Measurements from ENCODE around the gene FAM222A. TPM values are rescaled to one million over a fixed set of nuclear protein-coding genes. Genes with fewer than 3 reads are reported as not detected.

The FAM222A gene
- polyA plus RNA-seq, 12 donors, result 3.3 to 12.5 (median 6.5) TPM; not detected in 1

GRCh38 chr12:109818905-109819500 lies 105.4 kb downstream of the FAM222A start:
- no peak for DNase-seq

Other genes starting within 250 kb of the FAM222A start
- 10 to 100 TPM in 11 of 12 donors, not detected in 1; 26.9 to 53.1 (median 32.3) TPM for gene KCTD10, start 236.5 kb upstream of the FAM222A start, polyA plus RNA-seq (ENCODE audit: insufficient read length in 12 of 12)
- gene UBE3B, start 236.2 kb upstream of the FAM222A start, polyA plus RNA-seq (ENCODE audit: insufficient read length in 12 of 12), result 10 to 100 TPM in 11 of 12 donors, not detected in 1; 17.5 to 30.0 (median 24.9) TPM
- gene MMAB, start 140.3 kb upstream of the FAM222A start, polyA plus RNA-seq (ENCODE audit: insufficient read length in 12 of 12), result 100 to 1,000 TPM in 1 of 12 donors, 10 to 100 TPM in 11; 18.4 to 126 (median 24.2) TPM
- gene MVK, start 140.0 kb upstream of the FAM222A start, polyA plus RNA-seq (ENCODE audit: insufficient read length in 12 of 12), result 10 to 100 TPM in 10 of 12 donors, 1 to 10 TPM in 1, not detected in 1; 8.0 to 19.0 (median 15.3) TPM
- gene TRPV4, start 119.6 kb downstream of the FAM222A start, polyA plus RNA-seq (ENCODE audit: insufficient read length in 12 of 12), result 10 to 100 TPM in 1 of 12 donors, 1 to 10 TPM in 3, under 1 TPM in 6, not detected in 2; 0.44 to 12.5 (median 0.81) TPM
- gene GLTP, start 166.7 kb downstream of the FAM222A start, polyA plus RNA-seq (ENCODE audit: insufficient read length in 12 of 12), result 10 to 100 TPM in 11 of 12 donors, not detected in 1; 21.7 to 91.1 (median 23.4) TPM
- gene TCHP, start 186.4 kb downstream of the FAM222A start, polyA plus RNA-seq (ENCODE audit: insufficient read length in 12 of 12), result 10 to 100 TPM in 11 of 12 donors, not detected in 1; 11.5 to 39.5 (median 20.3) TPM

Measured in muscle of arm (tissue), 12 donors.